Activated naive CD4-positive, alpha-beta T cell treated with anti-CD3 and anti-CD28 coated beads, Interleukin-2, amount 10 ng/mL, durations not matched to agents 5 hours and 36 hours (primary cell): Measurements from ENCODE around the gene CSAG3. TPM values are rescaled to one million over a fixed set of nuclear protein-coding genes. Genes with fewer than 3 reads are reported as not detected.

Experiments
- total RNA-seq, 2 experiments: library from RNA; stranded (reverse); gene quantifications; one replicate each; pipeline ENCODE4 v1.2.3, GENCODE V29; 2021

The CSAG3 gene
- not detected for total RNA-seq

GRCh38 chrX:152758918-152759317 lies at the start of gene CSAG3:
Gene CSAG3, plus strand, starts transcription at chrX:152759218.

GRCh38 chrX:152713815-152714787 lies 44.9 kb upstream of the CSAG3 start, which contains the start of gene MAGEA2B:
Gene MAGEA2B, plus strand, starts transcription at chrX:152714628. Its CDS starts 2,479 bp downstream, at chrX:152717107.

GRCh38 chrX:152733261-152733975 lies 25.6 kb upstream of the CSAG3 start, which contains the start of the genes CSAG1 and MAGEA12:
Gene CSAG1, minus strand, starts transcription at chrX:152733721. Its CDS starts 1,261 bp downstream, at chrX:152732460.
Gene MAGEA12, plus strand, starts transcription at chrX:152733757. Its CDS starts 2,405 bp downstream, at chrX:152736162.

GRCh38 chrX:152753686-152754650 lies 5.0 kb upstream of the CSAG3 start, which contains the start of gene MAGEA2:
Gene MAGEA2, minus strand, starts transcription at chrX:152753842. Its CDS starts 2,479 bp downstream, at chrX:152751363.

GRCh38 chrX:152769549-152770289 lies 10.7 kb downstream of the CSAG3 start, which contains the start of gene MAGEA6:
Gene MAGEA6, minus strand, starts transcription at chrX:152769689. Its CDS starts 2,039 bp downstream, at chrX:152767650.

Other genes starting within 250 kb of the CSAG3 start
- gene GABRQ, start 121.3 kb upstream of the CSAG3 start, total RNA-seq = not detected
- not detected for gene MAGEA3, start 60.4 kb upstream of the CSAG3 start, total RNA-seq
- gene CSAG2, start 49.9 kb upstream of the CSAG3 start, total RNA-seq = not detected
- gene MAGEA2B, start 44.6 kb upstream of the CSAG3 start, total RNA-seq = not detected
- gene CSAG1, start 25.5 kb upstream of the CSAG3 start, total RNA-seq = not detected
- not detected for gene MAGEA12, start 25.5 kb upstream of the CSAG3 start, total RNA-seq
- gene MAGEA2, start 5.4 kb upstream of the CSAG3 start, total RNA-seq = not detected
- not detected for gene MAGEA6, start 10.5 kb downstream of the CSAG3 start, total RNA-seq
- gene CETN2, start 71.5 kb downstream of the CSAG3 start, total RNA-seq = 1 to 10 TPM; 7.3 to 8.4 TPM
- 10 to 100 TPM; 14.7 TPM for gene NSDHL, start 71.8 kb downstream of the CSAG3 start, total RNA-seq
- under 1 TPM; 0.50 to 0.70 TPM for gene ZNF185, start 138.8 kb downstream of the CSAG3 start, total RNA-seq
- under 1 TPM; 0.12 to 0.15 TPM for gene PNMA5, start 234.9 kb downstream of the CSAG3 start, total RNA-seq